CD1c-positive myeloid dendritic cell (primary cell): ENCODE measurements around the gene SMIM24.
"Not testable (repeated sequence)": the region's sequence is repeated elsewhere in the genome, so short reads cannot be mapped to it uniquely, and the experiment has no call there.

Source experiments
- DNase-seq: peaks from one replicate; pipeline ENCODE4 v3.0.0-alpha.2; 2016; ENCODE audit errors: extremely low spot score

Gene SMIM24

DNA sequence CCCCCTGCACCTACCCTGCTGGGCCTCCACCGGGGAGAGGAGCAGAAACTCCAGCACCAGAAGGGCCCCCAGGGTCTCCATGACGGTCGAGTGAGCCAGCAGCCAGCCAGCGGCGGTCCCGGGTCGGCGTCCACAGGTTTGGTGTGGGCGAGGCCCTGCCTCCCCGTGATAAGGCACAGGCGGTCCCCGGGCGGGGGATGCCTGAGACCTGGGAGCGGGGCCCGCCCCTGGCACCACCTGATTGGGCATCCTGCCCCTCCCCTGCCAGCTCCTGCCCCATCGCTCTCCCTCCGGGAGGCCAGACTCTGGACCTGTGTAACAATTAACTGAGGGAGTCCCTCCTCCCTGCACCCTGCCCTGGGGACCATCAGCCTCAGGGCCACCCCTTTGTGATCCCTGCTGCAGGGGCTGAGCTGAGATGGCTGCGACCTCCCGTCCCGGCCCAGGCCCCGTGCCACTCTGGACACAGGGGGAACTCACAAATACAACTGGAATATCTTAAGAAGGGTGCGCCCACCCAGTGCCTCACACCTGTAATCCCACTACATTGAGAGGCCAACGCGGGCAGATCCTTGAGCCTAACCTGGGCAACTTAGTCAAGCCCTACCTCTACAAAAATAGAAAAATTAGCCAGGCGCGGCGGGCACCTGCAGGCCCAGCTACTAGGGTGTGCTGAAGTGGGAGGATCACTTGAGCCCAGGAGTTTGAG lies at the start of gene SMIM24:
TSS of gene SMIM24 (minus strand) at position 143 of the 709 bp plus-strand sequence. CDS start at position 81, 62 bp downstream.
- DNase-seq: no peak

DNA sequence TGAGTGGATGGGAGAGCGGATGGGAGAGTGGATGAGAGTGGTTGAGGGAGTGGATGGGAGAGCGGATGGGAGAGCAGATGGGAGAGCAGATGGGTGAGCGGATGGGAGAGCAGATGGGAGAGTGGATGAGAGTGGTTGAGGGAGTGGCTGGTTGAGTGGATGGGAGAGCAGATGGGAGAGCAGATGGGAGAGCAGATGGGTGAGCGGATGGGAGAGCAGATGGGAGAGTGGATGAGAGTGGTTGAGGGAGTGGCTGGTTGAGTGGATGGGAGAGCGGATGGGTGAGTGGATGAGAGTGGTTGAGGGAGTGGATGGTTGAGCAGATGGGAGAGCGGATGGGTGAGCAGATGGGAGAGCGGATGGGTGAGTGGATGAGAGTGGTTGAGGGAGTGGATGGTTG lies 49.0 kb upstream of the SMIM24 start:
- DNase-seq: not testable (repeated sequence)

DNA sequence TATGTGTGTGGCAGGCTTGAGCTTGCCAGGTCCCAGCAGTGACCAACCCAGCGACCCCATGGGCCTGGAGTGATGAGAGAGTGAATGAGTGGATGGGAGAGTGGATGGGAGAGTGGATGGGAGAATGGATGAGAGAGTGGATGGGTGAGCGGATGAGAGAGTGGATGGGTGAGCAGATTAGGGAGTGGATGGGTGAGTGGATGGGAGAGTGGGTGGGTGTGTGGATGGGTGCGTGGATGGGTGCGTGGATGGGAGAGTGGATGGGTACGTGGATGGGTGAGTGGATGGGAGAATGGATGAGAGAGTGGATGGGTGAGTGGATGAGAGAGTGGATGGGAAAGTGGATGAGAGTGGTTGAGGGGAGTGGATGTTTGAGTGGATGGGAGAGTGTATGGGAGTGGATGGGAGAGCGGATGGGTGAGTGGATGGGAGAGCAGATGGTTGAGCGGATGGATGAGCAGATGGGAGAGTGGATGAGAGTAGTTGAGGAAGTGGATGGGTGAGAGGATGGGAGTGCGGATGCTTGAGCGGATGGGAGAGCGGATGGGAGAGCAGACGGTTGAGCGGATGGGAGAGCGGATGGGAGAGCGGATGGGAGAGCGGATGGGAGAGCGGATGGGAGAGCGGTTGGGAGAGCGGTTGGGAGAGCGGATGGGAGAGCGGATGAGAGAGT lies 48.4 kb upstream of the SMIM24 start:
- DNase-seq: no peak

DNA sequence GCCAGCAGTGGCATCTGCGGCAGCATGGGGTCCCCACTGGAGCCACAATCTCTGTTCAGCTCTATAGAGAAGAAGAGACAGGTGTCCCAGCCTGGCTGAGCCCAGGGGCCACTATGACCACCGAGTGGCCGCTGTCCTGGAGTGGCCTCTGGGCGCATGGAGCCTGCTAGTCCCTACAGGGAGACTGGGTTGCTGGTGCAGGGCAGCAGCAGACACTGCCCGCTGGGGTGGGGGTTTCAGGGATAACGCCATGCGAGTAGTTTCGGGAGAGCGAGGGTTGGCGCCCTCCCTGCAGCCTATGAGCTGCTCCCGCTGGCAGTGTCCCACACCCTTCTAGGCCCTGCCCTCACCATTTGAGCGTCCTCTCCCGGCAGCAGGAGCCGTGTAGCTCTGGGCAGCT lies 47.8 kb upstream of the SMIM24 start:
- DNase-seq: no peak

DNA sequence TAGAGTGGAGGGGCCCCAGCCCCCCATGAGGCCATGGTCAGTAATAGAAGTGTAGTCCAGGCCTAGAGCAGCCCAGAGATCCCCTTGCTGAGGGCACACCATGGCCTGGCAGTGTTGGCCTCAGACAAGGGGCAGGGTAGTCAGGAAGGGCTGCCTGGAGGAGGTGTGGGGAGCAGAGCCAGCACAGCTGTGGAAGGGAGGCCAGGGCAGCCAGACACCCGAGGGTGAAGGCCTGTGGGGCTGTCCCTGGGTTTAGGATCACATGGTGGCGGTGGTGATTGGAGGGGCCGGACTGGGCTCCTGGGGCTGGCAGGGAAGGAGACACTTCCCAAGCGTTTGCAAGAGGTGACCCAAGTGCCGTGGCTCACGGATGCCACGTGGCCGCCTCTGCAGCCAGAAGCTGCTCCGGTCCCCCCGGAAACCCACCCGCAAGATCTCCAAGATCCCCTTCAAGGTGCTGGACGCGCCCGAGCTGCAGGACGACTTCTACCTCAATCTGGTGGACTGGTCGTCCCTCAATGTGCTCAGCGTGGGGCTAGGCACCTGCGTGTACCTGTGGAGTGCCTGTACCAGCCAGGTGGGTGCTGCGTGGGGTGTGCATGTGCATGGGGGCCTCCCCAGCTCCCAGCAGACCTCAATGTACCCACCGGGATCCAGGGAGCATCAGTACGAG lies 47.0 kb upstream of the SMIM24 start:
- DNase-seq: no peak

DNA sequence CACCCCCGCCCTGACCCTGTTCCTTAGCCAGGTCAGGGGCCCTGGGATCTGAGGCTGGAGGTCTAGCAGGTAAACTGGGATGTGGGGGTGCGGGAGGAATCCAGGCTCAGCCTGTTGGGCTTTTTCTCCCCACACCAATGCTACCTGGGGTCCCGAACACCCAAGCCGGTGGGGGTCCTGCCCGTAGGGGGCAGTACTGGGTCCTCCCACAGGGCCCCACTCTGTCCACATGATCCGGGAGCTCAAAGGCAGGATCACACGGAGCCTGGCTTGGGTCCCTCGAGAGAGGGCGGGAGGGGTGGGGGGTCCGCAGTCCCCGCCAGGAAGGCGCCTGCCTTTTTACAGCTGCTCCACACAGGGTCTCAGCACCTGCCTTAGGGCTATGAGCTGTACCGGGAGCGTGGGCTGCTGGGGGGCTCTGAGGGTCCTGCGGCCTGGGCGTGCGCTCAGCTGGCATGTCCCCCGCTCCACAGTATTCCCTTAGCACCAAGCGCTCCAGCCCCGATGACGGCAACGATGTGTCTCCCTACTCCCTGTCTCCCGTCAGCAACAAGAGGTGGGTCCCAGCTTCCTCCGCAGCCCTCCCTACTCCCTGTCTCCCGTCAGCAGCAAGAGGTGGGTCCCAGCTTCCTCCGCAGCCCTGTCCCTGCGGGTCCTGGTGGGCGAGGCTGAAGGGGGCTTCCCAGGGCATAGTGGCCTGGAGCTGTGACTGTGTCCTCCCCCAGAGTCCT lies 46.3 kb upstream of the SMIM24 start:
- DNase-seq: no peak

DNA sequence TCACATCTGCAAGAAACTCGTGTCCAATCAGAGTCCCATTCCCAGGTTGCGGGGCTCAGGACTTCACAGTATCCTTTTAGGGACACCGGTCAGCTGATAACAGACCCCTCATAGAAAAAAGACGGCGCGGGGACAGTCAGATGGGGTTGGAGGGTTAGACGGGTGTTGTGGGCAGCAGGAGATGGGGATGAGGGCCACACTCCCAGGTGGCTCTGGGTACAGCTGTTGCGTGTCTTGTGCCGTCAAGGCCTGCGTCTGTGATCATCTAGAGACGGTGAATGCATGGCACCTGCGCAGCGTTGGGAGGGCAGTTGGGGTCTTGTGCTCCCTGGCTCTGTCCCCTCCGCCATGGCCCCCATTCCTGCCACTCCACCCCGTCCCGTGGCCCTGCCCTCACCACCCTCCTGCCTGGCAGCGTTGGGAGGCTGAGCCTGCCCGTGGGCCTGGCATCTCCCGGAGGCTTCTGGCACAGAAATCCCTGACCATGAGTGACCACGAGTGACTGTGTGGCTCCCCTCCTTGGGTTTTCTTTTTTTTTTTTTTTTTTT lies 44.7 kb upstream of the SMIM24 start:
- no peak for DNase-seq

DNA sequence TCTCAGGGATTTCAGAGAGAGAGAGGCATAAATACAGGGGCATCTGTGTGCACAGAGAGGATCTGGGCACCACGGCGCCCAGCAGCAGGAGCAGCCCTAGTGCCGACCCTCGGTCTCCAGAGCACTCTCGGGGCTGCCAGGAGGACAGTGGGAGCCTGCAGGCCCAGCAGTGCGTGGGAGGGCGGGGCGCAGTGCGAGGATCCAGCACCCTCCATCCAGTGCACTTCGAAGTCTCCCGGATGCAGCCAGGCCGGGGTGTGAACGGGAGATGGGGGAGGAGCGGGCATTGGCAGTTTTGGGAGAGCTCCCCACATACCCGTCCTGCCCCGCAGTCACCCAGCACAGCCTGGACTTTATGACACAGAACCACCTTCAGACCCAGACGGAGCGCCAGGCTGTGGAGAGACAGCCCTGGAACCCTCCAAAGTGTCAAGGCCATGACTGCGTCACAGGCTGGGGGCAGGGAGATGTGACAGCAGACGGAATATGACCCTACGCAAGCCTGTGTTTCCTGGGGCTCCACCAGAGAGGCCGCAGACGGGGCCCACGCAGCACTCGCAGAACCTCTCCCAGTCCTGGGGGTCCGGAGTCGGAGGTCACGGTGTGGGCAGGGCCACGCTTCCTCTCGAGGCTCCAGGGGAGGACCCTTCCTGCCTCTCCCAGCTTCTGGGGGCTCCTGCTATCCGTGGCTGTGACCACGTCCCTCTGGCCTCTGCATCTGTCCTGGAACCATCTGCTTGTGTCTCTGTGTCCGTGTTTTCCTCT lies 43.9 kb upstream of the SMIM24 start:
- DNase-seq: no peak

DNA sequence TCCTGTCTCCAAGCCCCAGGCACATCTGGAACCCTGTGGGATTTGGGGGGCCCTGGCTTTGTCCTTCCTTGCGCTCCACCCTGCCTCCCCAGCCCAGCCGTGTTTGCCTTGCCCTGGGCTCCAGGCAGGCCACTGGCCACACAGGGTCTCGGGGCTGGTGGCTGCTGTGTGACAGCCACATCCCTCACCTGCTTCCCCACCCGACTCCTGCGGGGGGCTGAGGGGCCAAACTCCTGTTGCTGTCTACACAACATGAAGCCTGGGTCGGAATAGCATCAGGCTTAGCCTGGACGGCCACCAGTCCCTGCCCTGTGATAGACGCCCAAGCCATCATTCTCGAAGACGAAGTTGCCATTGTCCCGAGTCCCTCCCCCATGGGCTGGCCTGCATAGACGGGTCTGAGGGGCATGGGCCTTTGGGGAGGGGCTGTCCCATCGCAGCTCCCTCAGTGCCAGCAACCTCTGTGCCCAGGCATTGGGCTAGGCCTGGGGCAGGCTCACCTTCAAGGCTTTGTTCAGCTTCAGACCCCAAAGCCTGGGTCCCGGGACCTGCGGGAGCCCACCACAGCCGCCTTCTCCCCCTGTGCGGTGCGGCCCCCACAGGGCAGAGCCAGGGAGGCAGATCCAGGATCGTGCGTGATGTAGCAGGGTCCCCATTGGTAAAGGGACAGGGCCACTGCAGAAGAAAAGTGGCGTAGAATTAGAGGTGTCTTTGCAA lies 43.2 kb upstream of the SMIM24 start:
- DNase-seq: no peak

DNA sequence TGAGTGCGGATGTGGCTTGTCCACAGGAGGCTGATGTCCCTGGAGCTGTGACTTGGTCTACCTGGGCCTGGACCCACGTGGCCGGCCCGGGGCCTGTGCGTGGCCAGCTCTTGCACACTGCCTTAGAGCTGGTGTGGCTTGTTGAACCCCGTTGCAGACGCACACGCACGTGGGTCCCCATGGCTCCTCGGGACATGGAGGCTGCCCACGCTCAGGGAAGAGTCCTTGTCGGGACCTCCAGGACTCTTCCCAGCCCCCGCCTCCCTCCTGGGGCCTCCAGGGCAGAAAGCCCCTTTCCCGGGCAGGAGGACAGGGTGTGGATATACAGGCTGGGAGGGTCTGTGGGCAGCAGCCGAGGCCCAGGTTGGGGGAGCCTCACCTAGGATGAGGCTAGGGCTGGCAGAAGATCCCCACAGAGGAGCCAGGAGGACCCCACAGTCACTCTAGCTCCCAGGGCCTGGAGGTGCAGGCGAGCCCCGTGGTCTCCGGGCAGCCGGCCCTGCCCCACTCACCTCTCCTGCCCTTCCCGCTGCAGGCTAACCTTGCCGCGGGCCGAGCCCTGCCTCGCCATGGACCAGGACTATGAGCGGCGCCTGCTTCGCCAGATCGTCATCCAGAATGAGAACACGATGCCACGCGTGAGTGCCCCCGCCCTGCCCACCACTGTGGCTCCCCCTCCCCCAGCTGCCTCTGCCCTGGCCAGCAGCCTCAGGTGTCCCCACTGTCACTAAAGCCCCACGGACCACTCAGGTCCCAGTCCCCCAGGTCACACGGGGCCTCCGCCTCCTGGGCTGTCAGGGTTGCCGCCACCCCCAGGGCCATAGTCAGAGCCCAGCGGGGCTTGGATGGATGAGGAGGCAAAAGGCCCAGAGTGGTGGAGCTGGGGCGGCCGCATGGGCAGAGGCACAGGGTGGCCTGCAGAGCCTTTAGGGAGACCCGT lies 42.4 kb upstream of the SMIM24 start:
- DNase-seq: no peak

DNA sequence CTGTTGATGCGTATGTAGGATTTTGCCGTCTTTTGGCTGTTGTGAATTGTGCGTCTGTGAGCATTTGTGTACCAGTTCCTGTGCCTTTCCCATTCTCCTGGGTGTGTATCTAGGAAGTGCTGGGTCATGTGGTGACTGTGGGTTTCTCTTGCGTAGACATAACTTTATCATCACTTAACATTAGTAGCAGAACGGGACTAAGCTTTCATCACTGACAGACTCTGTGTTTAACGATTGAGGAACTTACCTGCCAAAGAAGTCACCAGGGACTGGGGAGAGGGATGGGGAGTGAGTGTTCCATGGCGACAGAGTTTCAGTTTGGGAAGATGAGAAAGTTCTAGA lies 40.8 kb upstream of the SMIM24 start:
- no peak for DNase-seq

DNA sequence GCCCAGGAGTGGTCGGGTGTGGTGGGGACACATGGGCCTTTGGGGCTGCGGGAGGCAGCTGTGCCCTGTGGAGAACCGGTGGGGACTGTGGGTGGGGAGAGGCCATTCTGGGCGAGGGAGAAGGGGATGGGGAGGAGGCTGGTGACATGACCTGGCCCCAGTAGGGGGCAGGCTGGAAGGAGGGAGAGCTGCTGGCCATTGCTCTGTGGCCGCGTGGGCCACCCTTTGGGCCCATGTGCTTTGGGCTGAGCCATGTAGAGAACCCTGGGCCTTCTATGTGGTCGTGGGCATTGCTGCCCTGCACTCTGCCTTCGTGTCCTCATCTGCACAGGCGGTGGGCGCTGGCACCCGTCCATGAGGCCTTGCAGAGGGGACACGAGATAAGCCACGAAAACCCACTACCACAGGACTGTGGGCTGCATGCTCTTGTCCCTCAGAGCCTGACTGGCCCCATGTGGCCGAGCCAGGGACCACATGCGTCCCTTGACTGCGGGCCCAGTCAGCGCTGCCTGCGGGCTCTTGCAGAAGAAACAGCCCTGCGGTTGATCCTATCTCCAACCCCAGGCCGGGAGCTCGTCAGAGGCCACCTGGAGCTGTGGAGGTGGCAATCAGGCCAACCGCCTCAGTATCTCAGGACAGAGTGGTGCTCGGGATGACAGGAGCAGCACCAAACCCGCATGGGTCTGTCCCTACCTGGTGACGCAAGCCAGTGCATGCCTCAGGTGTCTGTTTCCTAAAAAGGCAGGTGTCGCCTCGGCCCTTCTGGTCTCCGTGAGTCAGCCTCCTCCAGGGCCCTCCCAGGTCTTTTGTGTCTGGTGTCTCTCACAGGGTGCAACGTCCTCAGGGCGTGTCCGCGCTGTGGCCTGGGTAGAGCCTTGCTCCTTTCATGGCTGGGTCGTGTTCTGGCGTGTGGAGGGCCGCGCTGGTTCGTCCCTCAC lies 40.1 kb upstream of the SMIM24 start:
- no peak for DNase-seq

DNA sequence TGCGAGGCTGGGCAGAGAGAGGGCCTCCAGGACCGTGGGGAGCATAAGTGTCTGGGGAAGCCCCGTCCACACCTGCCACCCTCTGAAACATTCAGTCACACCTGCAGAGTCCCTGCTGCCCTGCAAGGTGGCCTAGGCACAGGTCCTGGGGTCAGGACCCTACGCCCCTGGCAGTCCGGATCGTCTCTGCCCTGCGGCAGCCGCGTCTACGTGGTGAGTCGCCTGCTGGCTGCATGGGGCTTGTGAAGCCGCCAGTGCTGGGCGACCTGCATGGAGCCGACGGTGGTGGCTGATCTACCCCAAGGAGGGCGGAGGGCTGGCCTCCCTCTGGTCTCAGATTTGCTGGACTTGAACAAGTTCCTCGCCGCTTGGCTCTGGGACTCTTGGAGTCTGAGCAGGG lies 38.8 kb upstream of the SMIM24 start:
- no peak for DNase-seq

DNA sequence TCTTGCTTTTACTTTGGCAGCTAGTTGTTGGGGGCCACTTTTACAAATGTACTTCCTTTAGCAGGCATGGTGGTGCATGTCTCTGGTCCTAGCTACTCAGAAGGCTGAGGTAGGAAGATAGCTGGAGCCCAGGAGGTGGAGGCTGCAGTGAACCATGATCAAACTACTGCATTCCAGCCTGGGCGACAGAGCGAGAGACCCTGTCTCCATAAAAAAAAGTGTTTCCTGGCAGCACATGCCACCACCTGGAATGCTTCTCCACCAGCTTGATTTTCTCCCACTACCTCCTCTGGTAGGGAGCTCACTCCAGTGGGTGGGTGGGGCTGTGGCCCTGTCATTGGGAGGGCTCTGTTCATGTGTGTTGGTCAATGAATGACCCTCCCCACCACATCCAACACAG lies 38.3 kb upstream of the SMIM24 start:
- no peak for DNase-seq

DNA sequence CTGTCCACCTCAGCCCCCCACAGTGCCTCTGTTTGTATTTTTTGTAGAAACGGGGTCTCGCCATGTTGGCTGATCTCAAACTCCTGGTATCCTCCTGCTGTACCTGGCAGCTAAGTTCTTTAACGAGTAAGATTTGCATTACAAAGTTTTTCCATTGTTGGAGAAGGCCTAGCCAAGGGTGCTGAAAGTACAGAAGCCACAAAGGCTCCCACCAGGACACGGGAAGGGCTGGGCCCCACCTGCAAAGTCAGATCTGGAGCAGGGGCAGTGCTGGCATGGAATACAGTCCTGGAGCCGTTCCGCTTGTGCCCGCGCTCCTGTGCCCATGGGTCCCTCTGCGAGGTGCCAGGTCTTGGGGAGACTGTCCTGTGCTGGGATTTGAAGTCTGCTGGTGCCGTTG lies 37.9 kb upstream of the SMIM24 start:
- no peak for DNase-seq

DNA sequence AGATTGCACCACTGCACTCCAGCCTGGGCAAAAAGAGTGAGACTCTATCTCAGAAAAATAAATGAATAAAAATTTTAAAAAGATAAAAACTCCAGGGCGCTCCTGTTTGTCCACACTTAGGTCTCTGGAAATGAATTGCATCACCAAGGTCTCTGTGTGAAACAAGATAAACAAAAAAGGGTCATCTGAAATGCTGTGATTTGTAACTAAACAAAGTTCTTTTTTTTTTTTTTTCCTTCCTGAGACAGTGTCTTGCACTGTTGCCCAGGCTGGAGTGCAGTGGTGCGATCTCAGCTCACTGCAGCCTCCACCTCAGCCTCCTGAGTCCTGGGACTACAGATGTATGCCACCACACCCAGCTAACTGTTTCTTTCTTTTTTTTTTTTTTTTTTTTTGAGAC lies 37.3 kb upstream of the SMIM24 start:
- no peak for DNase-seq

DNA sequence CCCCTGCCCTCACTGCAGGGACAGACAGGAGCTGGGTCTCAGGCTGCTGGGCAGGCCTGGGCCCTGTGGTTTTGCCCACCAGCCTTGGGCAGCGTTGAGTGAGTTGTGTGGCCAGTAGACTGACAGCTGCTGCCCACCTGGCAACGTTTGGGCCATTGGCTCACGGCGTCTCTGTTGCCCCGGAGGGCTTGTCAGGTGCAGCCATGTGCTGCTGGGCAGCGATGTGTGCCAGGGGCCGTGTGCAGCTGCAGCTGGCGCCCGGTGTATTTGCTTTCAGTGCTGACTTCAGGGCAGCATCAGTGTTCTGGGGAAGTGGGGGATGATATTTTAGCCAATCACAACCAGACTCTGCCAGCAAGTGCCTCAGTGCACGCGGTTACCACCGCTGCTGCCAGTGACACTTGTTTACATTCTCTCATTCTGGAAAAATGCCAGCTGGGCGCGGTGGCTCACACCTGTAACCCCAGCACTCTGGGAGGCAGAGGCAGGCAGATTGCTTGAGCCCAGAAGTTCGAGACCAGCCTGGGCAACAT lies 36.4 kb upstream of the SMIM24 start:
- peak; percentile 24 for DNase-seq

DNA sequence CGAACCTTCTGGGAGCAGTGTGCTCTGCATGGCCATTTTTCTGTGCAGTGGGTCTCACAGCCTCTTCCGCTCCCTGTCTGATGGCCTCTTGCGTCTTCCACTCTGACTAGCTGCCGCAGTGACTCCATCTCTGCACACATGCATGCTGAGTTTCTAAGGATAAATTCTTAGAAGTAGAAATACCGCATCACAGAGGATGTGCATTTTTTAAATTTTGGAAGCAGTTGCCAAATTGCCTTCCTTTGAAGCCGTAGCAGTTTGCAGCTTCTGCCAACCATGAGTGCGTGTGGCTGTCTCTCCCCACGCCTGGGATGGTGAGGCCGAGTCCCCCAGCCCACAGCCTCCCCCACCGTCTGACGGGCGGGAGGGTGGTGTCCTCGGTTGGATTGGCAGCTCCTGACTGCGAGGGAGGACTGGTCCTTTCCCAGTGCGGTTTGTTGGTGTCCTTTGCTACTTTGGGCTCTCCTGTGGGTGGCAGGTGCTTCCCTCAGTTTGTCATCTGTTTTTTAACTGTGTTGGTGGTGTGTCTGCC lies 35.6 kb upstream of the SMIM24 start:
- DNase-seq: no peak
